ENCODE measurements around the gene IL22. TPM values are rescaled to one million over a fixed set of nuclear protein-coding genes. Genes with fewer than 3 reads are reported as not detected.

Gene IL22, protein sequence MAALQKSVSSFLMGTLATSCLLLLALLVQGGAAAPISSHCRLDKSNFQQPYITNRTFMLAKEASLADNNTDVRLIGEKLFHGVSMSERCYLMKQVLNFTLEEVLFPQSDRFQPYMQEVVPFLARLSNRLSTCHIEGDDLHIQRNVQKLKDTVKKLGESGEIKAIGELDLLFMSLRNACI
- total RNA-seq = not detected
- long read RNA-seq = 0 reads

DNA sequence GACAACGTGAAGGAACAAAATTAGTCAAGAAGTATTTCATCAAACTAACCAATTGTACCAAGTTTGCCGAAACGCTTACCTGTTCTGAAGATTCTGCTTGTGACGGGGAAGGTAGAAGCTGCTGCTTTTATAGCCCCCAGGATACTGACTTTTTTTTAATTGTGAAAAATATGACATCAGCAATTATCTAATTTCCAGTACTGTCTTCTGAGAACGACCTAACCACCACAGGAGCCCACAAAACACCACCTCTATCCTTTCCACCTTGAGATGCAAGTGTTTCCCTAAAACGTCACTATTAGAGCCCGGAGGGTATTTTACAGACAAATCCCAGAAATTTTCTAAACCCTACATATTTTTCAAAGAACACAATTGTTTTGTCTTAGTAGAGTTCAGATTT, at the start of gene IL22:
Gene IL22, minus strand, starts transcription at position 101 of the 400 bp plus-strand sequence. CDS start 156 bp downstream, outside the sequence.
- intact Hi-C loops (cut with DNase I) = no loop called here
- ATAC-seq (no peak), DNase-seq (ENCODE audit: missing footprints) (no peak)

- DNase-seq (ENCODE audit: missing footprints) (no peak), ATAC-seq (no peak)
- intact Hi-C loops (cut with DNase I) = no loop called here
Observed at GRCh38 chr12:68297929-68298328, 44.5 kb upstream of the IL22 start.

DNA sequence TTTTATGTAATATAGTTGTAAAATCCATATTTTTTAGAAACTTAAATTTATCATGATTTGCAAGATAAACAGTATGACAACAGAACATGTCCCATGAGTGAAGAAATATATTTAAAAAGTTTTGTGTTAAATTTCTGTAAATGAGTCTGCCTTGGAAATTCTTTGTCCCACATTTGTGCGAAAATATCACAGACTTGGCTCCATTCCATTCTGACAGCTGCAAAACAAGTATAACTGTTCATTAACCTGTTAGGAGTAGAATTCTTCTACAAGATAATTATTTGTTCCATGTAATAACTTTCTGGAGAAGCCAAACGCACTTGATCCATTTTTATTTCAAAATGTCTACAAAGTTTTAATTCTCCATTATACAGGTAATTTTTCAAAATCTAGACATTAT, 40.8 kb upstream of the IL22 start:
- intact Hi-C loops (cut with DNase I) = no loop called here
- DNase-seq (ENCODE audit: missing footprints) = no peak
- ATAC-seq = no peak

- ATAC-seq (no peak), DNase-seq (ENCODE audit: missing footprints) (no peak)
- intact Hi-C loops (cut with DNase I) = no loop called here
Observed at GRCh38 chr12:68293347-68293746, 39.9 kb upstream of the IL22 start.

- intact Hi-C loops (cut with DNase I) = no loop called here
- DNase-seq (ENCODE audit: missing footprints) (no peak), ATAC-seq (no peak)
Observed at GRCh38 chr12:68292151-68292943, 38.9 kb upstream of the IL22 start.

DNA sequence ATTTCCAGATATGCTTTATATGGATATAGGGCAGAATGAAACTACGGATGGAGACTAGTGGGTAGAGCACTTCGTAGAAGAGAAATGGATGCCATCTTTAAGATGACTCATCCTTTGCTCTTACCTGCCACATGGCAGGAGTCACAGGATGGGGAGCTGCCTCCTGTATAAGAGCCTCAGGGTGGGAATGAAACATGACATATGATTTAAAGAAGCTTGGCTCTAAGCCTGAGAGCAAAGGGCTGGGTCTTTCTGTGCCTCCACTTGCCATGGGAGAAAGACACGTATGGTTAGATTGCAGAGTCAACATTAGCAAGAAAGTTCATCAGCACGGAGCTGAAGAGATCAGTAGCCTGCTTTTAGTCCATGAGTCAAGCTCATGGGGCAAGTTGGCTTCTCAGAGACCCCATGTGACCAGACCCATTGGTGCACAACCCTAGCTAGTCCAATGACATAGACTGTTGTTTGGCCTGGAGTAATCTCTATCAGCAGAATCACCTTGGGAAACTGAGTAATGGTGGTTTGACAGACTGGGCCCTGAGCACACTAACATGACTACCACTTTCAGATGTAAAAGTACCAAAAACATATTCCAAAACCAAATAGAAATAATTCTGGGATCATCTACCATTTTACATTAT, 38.1 kb upstream of the IL22 start:
- no peak for DNase-seq (ENCODE audit: missing footprints)
- ATAC-seq = no peak
- intact Hi-C loops (cut with DNase I) = no loop called here

DNA sequence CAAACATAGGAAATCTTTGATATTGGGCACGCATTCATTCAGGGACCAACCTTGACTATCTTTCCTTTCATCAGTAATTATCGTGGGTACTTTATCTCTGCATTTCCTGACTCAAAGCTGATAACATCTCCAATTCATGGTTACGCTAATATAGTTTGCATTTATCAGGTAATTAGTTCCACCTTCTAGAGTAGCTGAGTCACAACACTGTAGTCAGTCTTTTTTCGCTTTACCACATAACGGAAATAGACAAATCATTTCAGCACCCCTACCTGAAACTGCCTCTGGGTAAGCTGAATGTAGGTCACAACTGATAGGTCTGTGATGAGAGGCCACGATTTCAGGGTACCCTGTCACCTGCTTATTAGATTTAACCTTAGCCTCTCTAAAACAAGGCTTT, 36.7 kb upstream of the IL22 start:
- DNase-seq (ENCODE audit: missing footprints) = no peak
- ATAC-seq = no peak
- intact Hi-C loops (cut with DNase I) = no loop called here

DNA sequence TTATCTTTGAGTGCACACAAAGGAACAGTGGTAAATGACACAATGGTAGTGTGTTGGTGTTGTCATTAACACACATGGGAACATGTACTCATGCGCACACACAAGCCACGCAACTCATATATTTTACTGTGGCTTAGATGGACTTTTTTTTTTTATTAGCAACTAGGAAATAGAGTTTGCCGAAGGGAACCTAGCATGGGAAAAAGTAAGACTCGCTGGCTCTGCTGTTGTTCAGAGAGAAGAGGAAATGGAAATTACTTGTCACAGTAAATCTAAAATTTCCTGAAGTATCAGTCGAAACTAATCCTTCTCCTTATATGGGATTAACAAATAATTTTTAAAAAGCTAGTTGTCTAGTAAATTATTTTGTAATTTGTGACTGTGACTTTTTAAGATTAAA, 33.7 kb upstream of the IL22 start:
- ATAC-seq (no peak), DNase-seq (ENCODE audit: missing footprints) (no peak)
- intact Hi-C loops (cut with DNase I) = no loop called here

- ATAC-seq = no peak
- peak; percentile 11 for DNase-seq (ENCODE audit: missing footprints)
- intact Hi-C loops (cut with DNase I) = no loop called here
Observed at GRCh38 chr12:68286396-68286795, 33.0 kb upstream of the IL22 start.

GRCh38 chr12:68285541-68285940, 32.1 kb upstream of the IL22 start:
- ATAC-seq = no peak
- intact Hi-C loops (cut with DNase I) = no loop called here

GRCh38 chr12:68281322-68282077, 28.1 kb upstream of the IL22 start:
- intact Hi-C loops (cut with DNase I) = no loop called here
- no peak for ATAC-seq
- DNase-seq (ENCODE audit: missing footprints) = no peak

More at GRCh38 chr12:68285541-68285940, 32.1 kb upstream of the IL22 start:
- DNase-seq (ENCODE audit: missing footprints) = no peak

DNA sequence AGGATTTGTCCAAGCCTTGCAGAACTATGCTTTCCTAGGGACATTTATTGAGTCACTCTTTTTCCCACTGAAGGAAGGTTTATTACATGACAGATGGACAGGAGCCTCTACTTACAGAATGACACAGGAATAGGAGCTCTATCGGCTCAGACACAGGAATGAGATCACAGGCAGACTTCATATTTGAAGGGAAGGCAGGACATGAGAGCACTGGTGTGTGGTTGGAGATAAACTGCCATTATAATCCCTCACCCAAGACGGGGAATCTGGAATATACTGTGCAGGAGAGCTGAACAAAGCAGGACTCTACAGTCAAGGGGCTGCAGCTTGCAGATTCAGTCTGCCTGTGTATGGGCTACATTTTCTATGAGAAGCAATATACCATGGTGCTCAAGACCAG, 26.8 kb upstream of the IL22 start:
- DNase-seq (ENCODE audit: missing footprints) = no peak
- intact Hi-C loops (cut with DNase I) = no loop called here
- no peak for ATAC-seq

- intact Hi-C loops (cut with DNase I) = no loop called here
- ATAC-seq = no peak
- DNase-seq (ENCODE audit: missing footprints) = no peak
Observed at GRCh38 chr12:68279227-68280054, 26.0 kb upstream of the IL22 start.

GRCh38 chr12:68276402-68276930, 23.1 kb upstream of the IL22 start:
- no peak for ATAC-seq
- intact Hi-C loops (cut with DNase I) = no loop called here
- no peak for DNase-seq (ENCODE audit: missing footprints)

- ATAC-seq = no peak
- intact Hi-C loops (cut with DNase I) = no loop called here
- DNase-seq (ENCODE audit: missing footprints) = no peak
Observed at GRCh38 chr12:68272732-68273131, 19.3 kb upstream of the IL22 start.

DNA sequence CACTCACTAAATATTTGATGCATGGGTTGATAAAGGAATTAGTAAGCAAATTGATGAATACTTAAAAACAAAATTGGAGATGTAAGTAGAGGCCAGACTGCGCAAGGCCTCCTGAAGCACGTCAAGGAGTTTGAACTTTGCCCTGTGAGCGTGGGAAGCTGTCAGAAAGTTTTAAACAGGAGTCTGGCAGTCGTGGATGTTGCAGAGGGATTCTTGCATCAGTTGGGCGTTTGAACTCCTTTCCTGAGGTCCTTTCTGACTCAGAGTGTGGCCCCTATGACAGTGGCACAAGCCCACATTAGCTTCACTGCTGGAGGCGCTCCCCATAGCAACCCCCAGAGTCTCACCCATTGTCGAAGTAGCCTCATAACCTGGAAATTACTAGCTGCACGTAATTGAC, 17.9 kb upstream of the IL22 start:
- intact Hi-C loops (cut with DNase I) = no loop called here
- ATAC-seq (no peak), DNase-seq (ENCODE audit: missing footprints) (no peak)

DNA sequence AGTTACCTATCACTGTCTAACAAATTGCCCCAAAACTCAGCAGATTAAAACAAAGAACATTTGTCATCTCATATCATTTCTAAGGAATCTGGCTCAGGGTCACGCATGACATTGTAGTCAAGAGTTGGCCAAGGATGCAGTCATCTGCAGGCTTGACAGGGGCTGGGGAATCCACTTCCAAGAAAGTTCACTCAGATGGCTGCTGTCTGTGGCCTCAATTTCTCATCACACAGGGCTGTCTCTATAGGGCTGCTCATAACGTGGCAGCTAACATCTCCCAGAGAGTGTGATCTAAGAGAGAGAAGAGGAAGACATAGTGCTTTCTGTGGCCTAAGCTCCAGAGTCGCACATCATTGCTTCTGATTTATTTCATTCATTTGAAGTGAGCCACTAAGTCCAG, 17.0 kb upstream of the IL22 start:
- DNase-seq (ENCODE audit: missing footprints) (no peak), ATAC-seq (no peak)
- intact Hi-C loops (cut with DNase I) = no loop called here

- no peak for DNase-seq (ENCODE audit: missing footprints)
- ATAC-seq = no peak
- intact Hi-C loops (cut with DNase I) = no loop called here
Observed at GRCh38 chr12:68269779-68270178, 16.4 kb upstream of the IL22 start.
